OCI-LY3 (cell line): ENCODE measurements around the gene SF3B5.

Source experiments
- EZH2phosphoT487 ChIP-seq: fragments of 200-600 bp; shearing (Covaris generic); IDR thresholded peaks from 2 replicates; pipeline ENCODE4 v1.6.1; 2018; ENCODE audit warnings: antibody characterized with exemption, mixed run types, low read depth
- TF ChIP-seq, protein P1 (sequence below): fragments of 200-600, 300-600 bp; sonication (generic); IDR thresholded peaks from 2 replicates; pipeline ENCODE4 v1.5.1; 2014; ENCODE audit warnings: antibody characterized with exemption, low read length, low read depth

DNA sequence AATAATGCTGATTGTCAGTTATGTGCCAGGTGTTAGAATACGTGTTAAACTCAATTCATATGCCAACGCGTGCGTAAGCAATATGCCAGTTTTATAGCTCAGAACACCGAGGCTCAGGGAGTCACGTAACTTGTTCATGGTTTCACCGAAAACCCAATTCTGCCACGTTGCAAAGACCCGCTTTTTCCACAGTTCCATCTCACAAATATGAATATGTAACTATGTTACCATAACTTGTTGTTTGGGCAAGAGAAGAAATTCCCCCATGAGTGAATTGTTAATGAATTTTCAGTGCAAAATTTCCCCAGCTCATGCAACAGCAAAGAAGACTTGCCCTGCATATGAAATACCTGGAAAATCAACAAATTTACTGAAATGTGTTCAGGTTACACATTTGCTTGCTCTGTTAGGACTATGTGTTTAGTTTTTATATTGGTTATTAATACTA lies 30.1 kb downstream of the SF3B5 start:
- TF ChIP-seq, protein P1, sequence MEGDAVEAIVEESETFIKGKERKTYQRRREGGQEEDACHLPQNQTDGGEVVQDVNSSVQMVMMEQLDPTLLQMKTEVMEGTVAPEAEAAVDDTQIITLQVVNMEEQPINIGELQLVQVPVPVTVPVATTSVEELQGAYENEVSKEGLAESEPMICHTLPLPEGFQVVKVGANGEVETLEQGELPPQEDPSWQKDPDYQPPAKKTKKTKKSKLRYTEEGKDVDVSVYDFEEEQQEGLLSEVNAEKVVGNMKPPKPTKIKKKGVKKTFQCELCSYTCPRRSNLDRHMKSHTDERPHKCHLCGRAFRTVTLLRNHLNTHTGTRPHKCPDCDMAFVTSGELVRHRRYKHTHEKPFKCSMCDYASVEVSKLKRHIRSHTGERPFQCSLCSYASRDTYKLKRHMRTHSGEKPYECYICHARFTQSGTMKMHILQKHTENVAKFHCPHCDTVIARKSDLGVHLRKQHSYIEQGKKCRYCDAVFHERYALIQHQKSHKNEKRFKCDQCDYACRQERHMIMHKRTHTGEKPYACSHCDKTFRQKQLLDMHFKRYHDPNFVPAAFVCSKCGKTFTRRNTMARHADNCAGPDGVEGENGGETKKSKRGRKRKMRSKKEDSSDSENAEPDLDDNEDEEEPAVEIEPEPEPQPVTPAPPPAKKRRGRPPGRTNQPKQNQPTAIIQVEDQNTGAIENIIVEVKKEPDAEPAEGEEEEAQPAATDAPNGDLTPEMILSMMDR = no peak
- no peak for TF ChIP-seq EZH2phosphoT487
